DND-41 (cell line): ENCODE data around the gene FBXO8.

Experiments used
- ATAC-seq: fragments of 200-7000 bp; cut with Tn5 transposase; 3 replicates; pipeline ENCODE4 v1.9.1; 2021; ENCODE audit warnings: low read depth; ENCODE audit not compliant: insufficient read depth
- DNase-seq: peaks from one replicate; pipeline ENCODE4 v3.0.0-alpha.2; 2020
- H2AFZ ChIP-seq: 2 replicates; pipeline ENCODE4 v1.6.0; 2012; ENCODE audit warnings: low read depth, low read length
- H3K27ac ChIP-seq: 2 replicates; pipeline ENCODE4 v1.5.1; 2012; ENCODE audit warnings: low read length, inconsistent platforms
- H3K27me3 ChIP-seq: fragments of 200-600 bp; sonication (generic); 2 replicates; pipeline ENCODE4 v1.6.0; 2012; ENCODE audit warnings: low read length, mild to moderate bottlenecking, inconsistent platforms; ENCODE audit not compliant: insufficient read depth, poor library complexity
- H3K36me3 ChIP-seq: 2 replicates; pipeline ENCODE4 v1.5.1; 2012; ENCODE audit warnings: low read length, inconsistent platforms; ENCODE audit not compliant: insufficient read depth
- H3K4me1 ChIP-seq: 2 replicates; pipeline ENCODE4 v1.5.1; 2012; ENCODE audit warnings: mild to moderate bottlenecking, low read length; ENCODE audit not compliant: insufficient read depth
- H3K4me2 ChIP-seq: 2 replicates; pipeline ENCODE4 v1.6.0; 2012; ENCODE audit warnings: mild to moderate bottlenecking, moderate library complexity, low read length, inconsistent platforms; ENCODE audit not compliant: insufficient read depth
- H3K4me3 ChIP-seq, 2 experiments: fragments of 200-600 bp in 1 of 2; shearing (Covaris generic) in 1 of 2; 2 replicates each; pipeline ENCODE4 v1.5.1; 2012 to 2016; ENCODE audit warnings: inconsistent platforms in 2 of 2, low read length in 2 of 2, mild to moderate bottlenecking in 2 of 2, low read depth in 1 of 2, moderate library complexity in 1 of 2
- H3K79me2 ChIP-seq: 2 replicates; pipeline ENCODE4 v1.6.0; 2012; ENCODE audit warnings: low read length, inconsistent platforms; ENCODE audit not compliant: insufficient read depth
- H3K9ac ChIP-seq: 2 replicates; pipeline ENCODE4 v1.6.0; 2012; ENCODE audit warnings: low read depth, mild to moderate bottlenecking, inconsistent platforms, low read length, moderate library complexity
- H3K9me3 ChIP-seq: 2 replicates; pipeline ENCODE4 v1.5.1; 2012; ENCODE audit warnings: low read length, moderate library complexity, mild to moderate bottlenecking, inconsistent platforms; ENCODE audit not compliant: insufficient read depth, severe bottlenecking
- H4K20me1 ChIP-seq: 2 replicates; pipeline ENCODE4 v1.6.0; 2012; ENCODE audit warnings: low read length; ENCODE audit not compliant: insufficient read depth
- EZH2 ChIP-seq: IDR thresholded peaks from 3 replicates; pipeline ENCODE4 v1.6.1; 2012; ENCODE audit warnings: borderline replicate concordance, low read depth, mild to moderate bottlenecking, moderate library complexity, low read length, inconsistent platforms; ENCODE audit not compliant: severe bottlenecking
- TF ChIP-seq, protein P1 (sequence below): IDR thresholded peaks from 2 replicates; pipeline ENCODE4 v1.5.1; 2012; ENCODE audit warnings: borderline replicate concordance, low read length, moderate library complexity, mild to moderate bottlenecking; ENCODE audit not compliant: poor library complexity, severe bottlenecking; ENCODE audit errors: extremely low read depth

The FBXO8 gene, protein sequence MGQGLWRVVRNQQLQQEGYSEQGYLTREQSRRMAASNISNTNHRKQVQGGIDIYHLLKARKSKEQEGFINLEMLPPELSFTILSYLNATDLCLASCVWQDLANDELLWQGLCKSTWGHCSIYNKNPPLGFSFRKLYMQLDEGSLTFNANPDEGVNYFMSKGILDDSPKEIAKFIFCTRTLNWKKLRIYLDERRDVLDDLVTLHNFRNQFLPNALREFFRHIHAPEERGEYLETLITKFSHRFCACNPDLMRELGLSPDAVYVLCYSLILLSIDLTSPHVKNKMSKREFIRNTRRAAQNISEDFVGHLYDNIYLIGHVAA

DNA sequence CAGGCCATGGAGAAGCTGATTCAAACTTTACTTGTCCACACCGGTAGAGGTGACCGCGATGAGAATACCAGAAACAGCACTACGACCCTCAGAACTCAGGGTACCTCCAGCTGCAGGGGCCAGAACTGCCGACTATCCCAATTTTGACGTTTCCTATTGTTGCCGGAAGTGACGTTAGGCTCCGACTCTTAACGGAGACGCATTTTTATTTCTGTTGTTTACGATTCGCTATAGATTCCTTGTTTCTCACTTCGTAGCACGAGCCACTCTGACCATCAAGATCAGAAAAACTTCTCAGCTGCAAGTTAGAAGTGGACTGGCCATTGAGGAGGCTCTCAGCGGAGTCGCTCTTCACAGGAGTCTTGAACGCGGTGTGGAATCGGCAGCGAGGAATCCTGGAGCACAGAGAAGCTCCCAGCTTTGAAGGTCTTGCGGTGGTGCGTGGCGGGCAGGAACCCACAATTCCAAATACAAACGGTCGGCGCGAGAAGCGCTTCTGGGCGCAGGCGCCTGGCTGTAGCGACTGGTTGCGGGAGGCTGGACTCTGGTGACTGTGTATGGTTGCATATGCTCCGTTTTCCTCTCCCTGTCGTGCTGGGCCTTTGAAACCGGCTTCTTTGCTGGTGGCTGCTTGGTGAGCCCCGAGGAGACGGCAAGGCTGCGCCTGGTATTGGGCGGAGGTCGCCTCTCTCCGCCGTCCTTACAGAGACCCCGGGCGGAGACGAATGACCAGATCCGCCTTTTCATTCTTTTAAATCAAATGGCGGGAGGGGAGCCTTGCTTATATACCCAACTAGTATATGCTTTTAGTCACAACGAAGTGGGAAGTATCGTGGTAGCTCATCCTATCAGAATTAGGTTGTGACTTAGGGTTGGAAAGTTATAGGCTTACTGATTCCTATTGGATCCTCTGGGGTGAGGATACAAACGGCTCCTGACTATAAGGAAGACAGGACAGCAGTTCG is at the start of gene FBXO8, which contains the start of gene CEP44:
Gene FBXO8 (minus strand): TSS at position 161 of the 965 bp plus-strand sequence. CDS start 20,575 bp downstream, outside the sequence.
Gene CEP44 (plus strand): TSS at position 405 of the 965 bp plus-strand sequence. CDS start 15,211 bp downstream, outside the sequence.
- H3K27ac ChIP-seq = peak within 1 kb of the TSS; percentile 93
- DNase-seq (peak; percentile 79), ATAC-seq (peak; percentile 69)
- H3K27me3 ChIP-seq = no peaks in the 10 kb centered on the region
- H3K36me3 ChIP-seq = peaks cover 4% of the 10 kb centered on the region; the same call in 1 of the 2 replicates
- peak within 1 kb of the TSS; percentile 78 for H3K4me2 ChIP-seq
- peak within 1 kb of the TSS; percentile 68 to 77 for H3K4me3 ChIP-seq
- H3K79me2 ChIP-seq = peaks cover 92% of the 10 kb centered on the region
- peak within 1 kb of the TSS; percentile 76 for H2AFZ ChIP-seq
- no peaks in the 10 kb centered on the region for H4K20me1 ChIP-seq
- peaks cover 47% of the 10 kb centered on the region for H3K4me1 ChIP-seq
- TF ChIP-seq, protein P1, sequence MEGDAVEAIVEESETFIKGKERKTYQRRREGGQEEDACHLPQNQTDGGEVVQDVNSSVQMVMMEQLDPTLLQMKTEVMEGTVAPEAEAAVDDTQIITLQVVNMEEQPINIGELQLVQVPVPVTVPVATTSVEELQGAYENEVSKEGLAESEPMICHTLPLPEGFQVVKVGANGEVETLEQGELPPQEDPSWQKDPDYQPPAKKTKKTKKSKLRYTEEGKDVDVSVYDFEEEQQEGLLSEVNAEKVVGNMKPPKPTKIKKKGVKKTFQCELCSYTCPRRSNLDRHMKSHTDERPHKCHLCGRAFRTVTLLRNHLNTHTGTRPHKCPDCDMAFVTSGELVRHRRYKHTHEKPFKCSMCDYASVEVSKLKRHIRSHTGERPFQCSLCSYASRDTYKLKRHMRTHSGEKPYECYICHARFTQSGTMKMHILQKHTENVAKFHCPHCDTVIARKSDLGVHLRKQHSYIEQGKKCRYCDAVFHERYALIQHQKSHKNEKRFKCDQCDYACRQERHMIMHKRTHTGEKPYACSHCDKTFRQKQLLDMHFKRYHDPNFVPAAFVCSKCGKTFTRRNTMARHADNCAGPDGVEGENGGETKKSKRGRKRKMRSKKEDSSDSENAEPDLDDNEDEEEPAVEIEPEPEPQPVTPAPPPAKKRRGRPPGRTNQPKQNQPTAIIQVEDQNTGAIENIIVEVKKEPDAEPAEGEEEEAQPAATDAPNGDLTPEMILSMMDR = no peak
- no peak for TF ChIP-seq EZH2
- H3K9me3 ChIP-seq = no peaks in the 10 kb centered on the region
- peak within 1 kb of the TSS; percentile 64 for H3K9ac ChIP-seq

DNA sequence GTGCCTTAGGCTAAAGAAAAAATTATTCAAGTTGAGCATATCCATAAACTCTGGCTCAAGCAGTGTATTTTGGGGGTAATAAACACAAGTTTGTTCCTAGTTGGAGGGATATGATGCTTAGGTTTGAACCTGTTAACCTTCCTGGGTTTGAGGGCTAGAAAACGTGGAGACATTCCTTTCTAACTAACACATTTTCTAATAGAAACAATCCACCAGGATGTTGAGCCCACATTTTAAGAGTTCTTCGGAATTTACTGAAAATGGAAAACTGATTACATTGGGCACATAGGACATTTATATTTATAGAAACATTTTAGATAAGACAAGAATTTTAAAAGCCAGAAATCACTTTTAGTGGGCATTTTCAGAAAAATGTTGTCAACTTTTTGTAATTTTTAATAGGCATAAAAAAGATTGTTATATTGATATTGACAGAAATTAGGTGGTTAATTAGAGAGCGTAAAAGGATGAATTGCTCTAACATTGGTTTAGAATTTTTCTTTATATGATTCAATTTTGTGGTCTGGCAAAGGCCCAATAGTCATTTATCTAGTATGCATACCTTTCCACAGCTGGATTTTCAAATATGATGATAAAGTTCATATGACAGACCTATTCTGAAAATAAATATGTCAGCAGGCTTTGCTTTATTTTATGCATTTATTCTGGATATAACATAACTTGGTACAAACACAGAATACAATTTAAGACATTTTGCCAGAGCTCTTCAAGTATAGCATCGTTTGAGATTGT is 49.5 kb upstream of the FBXO8 start:
- Histone ChIP-seq H3K36me3 (no peaks in the 10 kb centered on the region), H3K27me3 (no peaks in the 10 kb centered on the region)
- ATAC-seq = no peak

DNA sequence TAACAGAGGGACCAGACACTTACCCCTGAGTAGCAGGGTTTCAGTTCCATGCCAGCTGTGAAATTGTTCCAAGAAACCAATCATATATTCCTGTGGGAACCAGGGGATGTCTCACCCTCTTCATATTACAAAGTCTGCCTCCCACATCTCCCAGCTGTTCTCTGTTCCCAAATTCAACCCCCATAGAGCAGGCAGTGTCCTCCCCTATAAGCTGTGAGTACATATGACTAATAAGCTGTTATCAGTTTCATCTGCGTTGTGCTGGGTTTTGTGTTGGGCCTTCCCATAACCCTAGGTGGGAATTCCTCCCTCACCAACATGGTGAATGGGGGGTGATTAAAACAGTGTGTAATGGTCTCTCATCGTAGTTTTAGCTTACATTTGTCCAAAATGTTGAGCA is 41.3 kb upstream of the FBXO8 start:
- no peaks in the 10 kb centered on the region for H3K4me1 ChIP-seq
- no peaks in the 10 kb centered on the region for H3K79me2 ChIP-seq
- H3K4me3 ChIP-seq = no peak overlapping the region
- H2AFZ ChIP-seq = no peak overlapping the region
- H4K20me1 ChIP-seq = no peaks in the 10 kb centered on the region
- no peaks in the 10 kb centered on the region for H3K27me3 ChIP-seq
- TF ChIP-seq, protein P1 = no peak
- TF ChIP-seq EZH2 = no peak
- H3K9me3 ChIP-seq = no peaks in the 10 kb centered on the region
- H3K9ac ChIP-seq = no peak overlapping the region
- ATAC-seq (no peak), DNase-seq (no peak)
- no peak overlapping the region for H3K27ac ChIP-seq
- no peak overlapping the region for H3K4me2 ChIP-seq
- H3K36me3 ChIP-seq = peaks cover 3% of the 10 kb centered on the region; the same call in 1 of the 2 replicates

More for the DNA sequence above, 49.5 kb upstream of the FBXO8 start:
- no peaks in the 10 kb centered on the region for H3K9me3 ChIP-seq
- TF ChIP-seq EZH2 = no peak
- TF ChIP-seq, protein P1 = no peak
- H3K4me2 ChIP-seq = no peak overlapping the region
- H3K79me2 ChIP-seq = no peaks in the 10 kb centered on the region
- H3K4me1 ChIP-seq = no peaks in the 10 kb centered on the region
- no peak overlapping the region for H3K9ac ChIP-seq
- H3K27ac ChIP-seq = no peak overlapping the region
- H4K20me1 ChIP-seq = no peaks in the 10 kb centered on the region
- no peak overlapping the region for H2AFZ ChIP-seq
- no peak overlapping the region for H3K4me3 ChIP-seq
- no peak for DNase-seq
